IMR-90 (cell line): ENCODE measurements around the gene JADE2. TPM values are rescaled to one million over a fixed set of nuclear protein-coding genes. Genes with fewer than 3 reads are reported as not detected.

Experiments used
- ATAC-seq: fragments of 200-7000 bp; cut with Tn5 transposase; 2 replicates; pipeline ENCODE4 v1.9.1; 2020; ENCODE audit warnings: low read depth, mild to moderate bottlenecking, moderate library complexity
- BruUV-seq: library from RNA; stranded (reverse); fragments of 400-500 nt; replicated peaks from 2 replicates; lab custom pipeline; 2021; lab: Mats Ljungman, UMichigan
- CTCF ChIA-PET: fragments of 300-600 bp; formaldehyde crosslinking; extraction: SDS; loops from one replicate; lab custom pipeline; 2021; ENCODE audit warnings: antibody characterized with exemption; lab: Yijun Ruan, JAX
- POLR2A ChIA-PET: fragments of 300-600 bp; sonication (Branson Sonifier 250); formaldehyde crosslinking; loops from one replicate; lab custom pipeline; 2022; ENCODE audit warnings: antibody characterized with exemption; ENCODE audit not compliant: unreplicated experiment; lab: Charles Lee
- DNase-seq: peaks from one replicate; pipeline ENCODE4 v3.0.0; 2013
- H2AFZ ChIP-seq: replicated peaks from 2 replicates; pipeline ENCODE3; 2013; ENCODE audit warnings: low read length, mild to moderate bottlenecking; ENCODE audit not compliant: poor library complexity
- H2AK5ac ChIP-seq: 2 replicates; pipeline ENCODE4 v1.6.1; 2013; ENCODE audit warnings: low read depth, low read length, inconsistent platforms
- H2AK9ac ChIP-seq: replicated peaks from 2 replicates; pipeline ENCODE3; 2013; ENCODE audit warnings: mild to moderate bottlenecking, low read depth, low read length, moderate library complexity; ENCODE audit not compliant: poor library complexity
- H2BK120ac ChIP-seq: 2 replicates; pipeline ENCODE4 v1.6.1; 2013; ENCODE audit warnings: low read depth, low read length, inconsistent platforms
- H2BK15ac ChIP-seq: 3 replicates; pipeline ENCODE4 v1.6.1; 2013; ENCODE audit warnings: low read depth, low read length, inconsistent platforms
- H2BK20ac ChIP-seq: 2 replicates; pipeline ENCODE4 v1.6.1; 2013; ENCODE audit warnings: low read depth, mild to moderate bottlenecking, inconsistent platforms, low read length, moderate library complexity
- H2BK5ac ChIP-seq: 2 replicates; pipeline ENCODE4 v1.6.1; 2013; ENCODE audit warnings: mild to moderate bottlenecking, low read depth, low read length, inconsistent platforms; ENCODE audit not compliant: poor library complexity, severe bottlenecking
- H3K14ac ChIP-seq: replicated peaks from 2 replicates; pipeline ENCODE4 v1.6.1; 2013; ENCODE audit warnings: low read depth, low read length, inconsistent platforms
- H3K18ac ChIP-seq: 2 replicates; pipeline ENCODE4 v1.6.1; 2013; ENCODE audit warnings: low read depth, low read length, control low read depth
- H3K23ac ChIP-seq: 2 replicates; pipeline ENCODE4 v1.6.1; 2013; ENCODE audit warnings: low read depth, low read length, inconsistent platforms
- H3K27ac ChIP-seq: 2 replicates; pipeline ENCODE4 v1.5.1; 2013; ENCODE audit warnings: mild to moderate bottlenecking, control low read depth, low read length; ENCODE audit not compliant: insufficient read depth
- H3K27me3 ChIP-seq: 2 replicates; pipeline ENCODE4 v1.6.1; 2013; ENCODE audit warnings: low read length; ENCODE audit not compliant: control insufficient read depth, insufficient read depth
- H3K36me3 ChIP-seq: 2 replicates; pipeline ENCODE4 v1.6.1; 2013; ENCODE audit warnings: low read length, mixed read lengths; ENCODE audit not compliant: control insufficient read depth, insufficient read depth
- H3K4ac ChIP-seq: 2 replicates; pipeline ENCODE4 v1.6.1; 2013; ENCODE audit warnings: low read depth, low read length, inconsistent platforms
- H3K4me1 ChIP-seq: 2 replicates; pipeline ENCODE4 v1.6.1; 2013; ENCODE audit warnings: low read length, mixed read lengths; ENCODE audit not compliant: control insufficient read depth, insufficient read depth
- H3K4me2 ChIP-seq: 2 replicates; pipeline ENCODE4 v1.6.1; 2013; ENCODE audit warnings: low read depth, mild to moderate bottlenecking, control low read depth, low read length, moderate library complexity
- H3K4me3 ChIP-seq: 2 replicates; pipeline ENCODE4 v1.5.1; 2013; ENCODE audit warnings: low read depth, mild to moderate bottlenecking, control low read depth, low read length, moderate library complexity; ENCODE audit not compliant: insufficient read depth
- H3K56ac ChIP-seq: 2 replicates; pipeline ENCODE4 v1.6.1; 2013; ENCODE audit warnings: low read length, inconsistent platforms; ENCODE audit not compliant: insufficient read depth; ENCODE audit errors: extremely low read depth
- H3K79me1 ChIP-seq, 2 experiments: 2 replicates each; pipeline ENCODE4 v1.6.1; 2013; ENCODE audit warnings: low read length in 2 of 2, inconsistent platforms in 1 of 2, low read depth in 1 of 2
- H3K9ac ChIP-seq: 2 replicates; pipeline ENCODE4 v1.6.1; 2013; ENCODE audit warnings: low read depth, low read length, control low read depth
- H3K9me1 ChIP-seq: 2 replicates; pipeline ENCODE4 v1.6.1; 2013; ENCODE audit warnings: low read length, inconsistent platforms; ENCODE audit not compliant: insufficient read depth
- H3K9me3 ChIP-seq: 2 replicates; pipeline ENCODE4 v1.6.1; 2013; ENCODE audit warnings: low read length; ENCODE audit not compliant: control insufficient read depth, insufficient read depth
- H4K20me1 ChIP-seq: 2 replicates; pipeline ENCODE4 v1.6.1; 2013; ENCODE audit warnings: low read length, inconsistent platforms; ENCODE audit not compliant: insufficient read depth
- H4K5ac ChIP-seq: 2 replicates; pipeline ENCODE4 v1.6.1; 2013; ENCODE audit warnings: mild to moderate bottlenecking, low read depth, low read length, control low read depth
- H4K8ac ChIP-seq, 2 experiments: 2 replicates each; pipeline ENCODE4 v1.6.1; 2013; ENCODE audit warnings: low read depth in 2 of 2, low read length in 2 of 2, control low read depth in 1 of 2, inconsistent platforms in 1 of 2
- H4K91ac ChIP-seq: 2 replicates; pipeline ENCODE4 v1.6.1; 2013; ENCODE audit warnings: low read depth, low read length, inconsistent platforms; ENCODE audit not compliant: insufficient read depth
- BHLHE40 ChIP-seq: fragments of 150-350 bp; IDR thresholded peaks from 2 replicates; pipeline ENCODE4 v1.6.1; 2016; ENCODE audit warnings: mild to moderate bottlenecking, low read depth, low read length
- CEBPB ChIP-seq: IDR thresholded peaks from 2 replicates; pipeline ENCODE4 v1.6.1; 2012; ENCODE audit warnings: low read depth, low read length, improper control_type of control experiment
- CHD1 ChIP-seq: IDR thresholded peaks from 2 replicates; pipeline ENCODE4 v1.6.1; 2012; ENCODE audit warnings: low read depth, low read length, improper control_type of control experiment
- MAFK ChIP-seq: IDR thresholded peaks from 2 replicates; pipeline ENCODE4 v1.6.1; 2012; ENCODE audit warnings: low read depth, low read length, improper control_type of control experiment
- MXI1 ChIP-seq: IDR thresholded peaks from 2 replicates; pipeline ENCODE4 v1.6.1; 2012; ENCODE audit warnings: low read depth, mild to moderate bottlenecking, low read length, moderate library complexity, borderline replicate concordance
- NFE2L2 ChIP-seq: fragments of 150-350 bp; IDR thresholded peaks from 2 replicates; pipeline ENCODE4 v1.6.1; 2016; ENCODE audit warnings: low read depth, mild to moderate bottlenecking, low read length
- POLR2A ChIP-seq: IDR thresholded peaks from 2 replicates; pipeline ENCODE4 v1.6.1; 2012; ENCODE audit warnings: mild to moderate bottlenecking, low read depth, low read length
- RAD21 ChIP-seq: IDR thresholded peaks from 2 replicates; pipeline ENCODE4 v1.6.1; 2012; ENCODE audit warnings: low read length, improper control_type of control experiment
- RCOR1 ChIP-seq: IDR thresholded peaks from 2 replicates; pipeline ENCODE4 v1.6.1; 2012; ENCODE audit warnings: mild to moderate bottlenecking, low read length, improper control_type of control experiment; ENCODE audit not compliant: insufficient replicate concordance
- RFX5 ChIP-seq: IDR thresholded peaks from 2 replicates; pipeline ENCODE4 v1.8.0; 2012; ENCODE audit warnings: low read depth, mild to moderate bottlenecking, low read length, moderate library complexity
- SMC3 ChIP-seq: fragments of 150-350 bp; IDR thresholded peaks from 2 replicates; pipeline ENCODE4 v1.6.1; 2016; ENCODE audit warnings: low read depth, mild to moderate bottlenecking, antibody characterized with exemption, low read length, moderate library complexity
- WGBS, 2 experiments: methylation state at CpG; one replicate each; pipeline versions ENCODE4 v1.1.5 to v1.1.7; 2013; ENCODE audit warnings: missing lambda C conversion rate in 2 of 2; ENCODE audit not compliant: insufficient read length in 1 of 2; ENCODE audit errors: extremely low coverage in 2 of 2; 5-methylcytosine and 5-hydroxymethylcytosine counted together
- dilution Hi-C: fragments of 300-500 bp; cut with HindIII; formaldehyde crosslinking; loops from one replicate; pipeline ENCODE4 v1.14.3; 2018; ENCODE audit warnings: low sequenced_read_pairs; ENCODE audit not compliant: unreplicated experiment
- in situ Hi-C: fragments of 300-500 bp; cut with MboI; formaldehyde crosslinking; loops from 3 replicates; pipeline ENCODE4 v1.14.3; 2019; ENCODE audit warnings: low sequenced_read_pairs, inconsistent platforms, mixed read lengths
- intact Hi-C: fragments of 100-400 bp; cut with micrococcal nuclease; formaldehyde crosslinking; loops from 2 replicates; pipeline ENCODE4 v1.10.0; 2022
- polyA plus RNA-seq, 3 experiments: library from polyadenylated mRNA; depleted of rRNA; stranded (reverse); fragments of >200 nt; gene quantifications; 2 replicates each; pipeline ENCODE4 v1.2.3, GENCODE V29; 2012; ENCODE audit warnings: low replicate concordance in 1 of 3
- total RNA-seq: library from RNA; depleted of rRNA; stranded (reverse); fragments of >200 nt; gene quantifications from 2 replicates; pipeline ENCODE4 v1.2.3, GENCODE V29; 2012
- TF ChIP-seq, protein P1 (sequence below): conservative IDR thresholded peaks from 2 replicates; pipeline ENCODE4 v1.5.1; 2012; ENCODE audit warnings: mild to moderate bottlenecking, low read depth, low read length, improper control_type of control experiment
- TF ChIP-seq, protein P2 (sequence below): fragments of 150-350 bp; IDR thresholded peaks from 2 replicates; pipeline ENCODE4 v1.6.1; 2017; ENCODE audit warnings: mild to moderate bottlenecking, antibody characterized with exemption, low read length, low read depth
- TF ChIP-seq, protein P3 (sequence below): fragments of 150-350 bp; IDR thresholded peaks from 2 replicates; pipeline ENCODE4 v1.6.1; 2016; ENCODE audit warnings: low read depth, mild to moderate bottlenecking, low read length, moderate library complexity, borderline replicate concordance

The JADE2 gene
- total and polyA plus RNA-seq, 2 of the 4 experiments (the other 2 are of a cell fraction), result 13.3 to 14.9 TPM

DNA sequence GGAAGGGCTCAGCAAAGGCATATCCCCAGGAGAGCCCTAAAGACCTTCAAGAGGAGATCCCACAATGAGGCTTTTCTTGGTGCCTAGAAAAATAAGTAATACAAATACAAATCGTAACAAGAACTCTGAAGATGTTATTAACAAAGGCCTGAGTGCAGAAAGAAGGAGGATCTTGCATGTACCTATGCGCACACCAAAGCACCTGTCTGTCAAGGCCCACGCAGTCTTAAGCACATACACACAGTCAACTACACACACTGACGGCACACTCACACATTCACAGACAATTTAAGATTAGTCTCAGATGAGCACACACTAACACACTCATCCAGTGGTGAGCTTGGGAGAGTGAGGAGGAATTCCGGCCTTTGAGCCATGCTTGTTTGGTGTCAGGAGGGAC is 38.5 kb downstream of the JADE2 start:
- H2BK120ac ChIP-seq, result no peak overlapping the region
- H2AFZ ChIP-seq, result no peak overlapping the region
- H2BK15ac ChIP-seq, result no peak overlapping the region
- H3K9ac ChIP-seq, result no peak overlapping the region
- ATAC-seq, result no peak
- H4K5ac ChIP-seq, result no peak overlapping the region
- peaks cover 6% of the 10 kb centered on the region for H4K20me1 ChIP-seq
- no peak overlapping the region for H3K27ac ChIP-seq
- TF ChIP-seq RFX5 (no peak), BHLHE40 (no peak), SMC3 (no peak), NFE2L2 (no peak), POLR2A (no peak), RCOR1 (no peak), CEBPB (no peak), CHD1 (no peak), MXI1 (no peak), MAFK (no peak), RAD21 (no peak)
- TF ChIP-seq, protein P1, sequence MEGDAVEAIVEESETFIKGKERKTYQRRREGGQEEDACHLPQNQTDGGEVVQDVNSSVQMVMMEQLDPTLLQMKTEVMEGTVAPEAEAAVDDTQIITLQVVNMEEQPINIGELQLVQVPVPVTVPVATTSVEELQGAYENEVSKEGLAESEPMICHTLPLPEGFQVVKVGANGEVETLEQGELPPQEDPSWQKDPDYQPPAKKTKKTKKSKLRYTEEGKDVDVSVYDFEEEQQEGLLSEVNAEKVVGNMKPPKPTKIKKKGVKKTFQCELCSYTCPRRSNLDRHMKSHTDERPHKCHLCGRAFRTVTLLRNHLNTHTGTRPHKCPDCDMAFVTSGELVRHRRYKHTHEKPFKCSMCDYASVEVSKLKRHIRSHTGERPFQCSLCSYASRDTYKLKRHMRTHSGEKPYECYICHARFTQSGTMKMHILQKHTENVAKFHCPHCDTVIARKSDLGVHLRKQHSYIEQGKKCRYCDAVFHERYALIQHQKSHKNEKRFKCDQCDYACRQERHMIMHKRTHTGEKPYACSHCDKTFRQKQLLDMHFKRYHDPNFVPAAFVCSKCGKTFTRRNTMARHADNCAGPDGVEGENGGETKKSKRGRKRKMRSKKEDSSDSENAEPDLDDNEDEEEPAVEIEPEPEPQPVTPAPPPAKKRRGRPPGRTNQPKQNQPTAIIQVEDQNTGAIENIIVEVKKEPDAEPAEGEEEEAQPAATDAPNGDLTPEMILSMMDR, result no peak
- TF ChIP-seq, protein P2, sequence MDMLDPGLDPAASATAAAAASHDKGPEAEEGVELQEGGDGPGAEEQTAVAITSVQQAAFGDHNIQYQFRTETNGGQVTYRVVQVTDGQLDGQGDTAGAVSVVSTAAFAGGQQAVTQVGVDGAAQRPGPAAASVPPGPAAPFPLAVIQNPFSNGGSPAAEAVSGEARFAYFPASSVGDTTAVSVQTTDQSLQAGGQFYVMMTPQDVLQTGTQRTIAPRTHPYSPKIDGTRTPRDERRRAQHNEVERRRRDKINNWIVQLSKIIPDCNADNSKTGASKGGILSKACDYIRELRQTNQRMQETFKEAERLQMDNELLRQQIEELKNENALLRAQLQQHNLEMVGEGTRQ, result no peak
- TF ChIP-seq, protein P3, sequence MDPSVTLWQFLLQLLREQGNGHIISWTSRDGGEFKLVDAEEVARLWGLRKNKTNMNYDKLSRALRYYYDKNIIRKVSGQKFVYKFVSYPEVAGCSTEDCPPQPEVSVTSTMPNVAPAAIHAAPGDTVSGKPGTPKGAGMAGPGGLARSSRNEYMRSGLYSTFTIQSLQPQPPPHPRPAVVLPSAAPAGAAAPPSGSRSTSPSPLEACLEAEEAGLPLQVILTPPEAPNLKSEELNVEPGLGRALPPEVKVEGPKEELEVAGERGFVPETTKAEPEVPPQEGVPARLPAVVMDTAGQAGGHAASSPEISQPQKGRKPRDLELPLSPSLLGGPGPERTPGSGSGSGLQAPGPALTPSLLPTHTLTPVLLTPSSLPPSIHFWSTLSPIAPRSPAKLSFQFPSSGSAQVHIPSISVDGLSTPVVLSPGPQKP, result no peak
- no peak overlapping the region for H3K14ac ChIP-seq
- H3K79me1 ChIP-seq, result peaks cover 8 to 35% of the 10 kb centered on the region in 2 experiments
- H2AK9ac ChIP-seq, result no peak overlapping the region
- no peak overlapping the region for H4K91ac ChIP-seq
- peaks cover 28% of the 10 kb centered on the region for H3K9me1 ChIP-seq
- H2AK5ac ChIP-seq, result 0 out of 2 replicates have a peak overlapping the region, but pooled peaks have one; percentile 9
- no CpG with 5 or more reads among the region's 5 CpGs for WGBS, 2 experiments
- no peak overlapping the region for H2BK20ac ChIP-seq
- H3K9me3 ChIP-seq, result no peaks in the 10 kb centered on the region
- no peak overlapping the region for H3K56ac ChIP-seq
- H3K4me1 ChIP-seq, result peaks cover 19% of the 10 kb centered on the region
- in situ Hi-C loops, result no loop called here
- no TSS peak for BruUV-seq
- DNase-seq, result no peak
- no peak overlapping the region for H3K18ac ChIP-seq
- intact Hi-C loops, result no loop called here
- no peak overlapping the region for H2BK5ac ChIP-seq
- H4K8ac ChIP-seq, result no peak overlapping the region
- peaks cover 74% of the 10 kb centered on the region for H3K36me3 ChIP-seq
- dilution Hi-C loops, result no loop called here
- no peak overlapping the region for H3K4ac ChIP-seq
- H3K4me2 ChIP-seq, result no peak overlapping the region
- ChIA-PET CTCF (no interaction called here), POLR2A (no interaction called here)
- no peak overlapping the region for H3K23ac ChIP-seq
- no peak overlapping the region for H3K4me3 ChIP-seq
- H3K27me3 ChIP-seq, result no peaks in the 10 kb centered on the region
